ENCODE measurements around the gene FGF4. TPM values are rescaled to one million over a fixed set of nuclear protein-coding genes. Genes with fewer than 3 reads are reported as not detected.

Gene FGF4
- polyA plus RNA-seq, 1 experiment = not detected

GRCh38 chr11:69802590-69802989 lies 27.4 kb upstream of the FGF4 start:
- no peak for TF ChIP-seq CTCF (IDR thresholded peaks at IDR 0.05; ENCODE audit: low read depth, low read length)
- Histone ChIP-seq H3K9me3 (ENCODE audit: control insufficient read depth, insufficient read depth, low read length) (peaks cover 4% of the 10 kb centered on the region), H3K4me3 (ENCODE audit: low read depth, low read length) (no peak overlapping the region), H3K27me3 (ENCODE audit: control insufficient read depth, insufficient read depth, low read length) (peaks cover 8% of the 10 kb centered on the region), H3K27ac (ENCODE audit: low read depth, low read length) (no peak overlapping the region)
- DNase-seq (ENCODE audit: low read depth, low spot score) = no peak
- POLR2A ChIA-PET = no interaction called here
- CTCF ChIA-PET = no interaction called here

GRCh38 chr11:69801513-69802335 lies 26.6 kb upstream of the FGF4 start:
- TF ChIP-seq CTCF (IDR thresholded peaks at IDR 0.05; ENCODE audit: low read depth, low read length) = peak; percentile 80
- Histone ChIP-seq H3K27ac (ENCODE audit: low read depth, low read length) (no peak overlapping the region), H3K27me3 (ENCODE audit: control insufficient read depth, insufficient read depth, low read length) (peaks cover 6% of the 10 kb centered on the region), H3K9me3 (ENCODE audit: control insufficient read depth, insufficient read depth, low read length) (peaks cover 4% of the 10 kb centered on the region), H3K4me3 (ENCODE audit: low read depth, low read length) (no peak overlapping the region)
- DNase-seq (ENCODE audit: low read depth, low spot score) = no peak
- ChIA-PET CTCF (interaction anchor here (1.1 kb wide), 1 partner anchor 9 kb away, joined by 3 read pairs; no protein-coding TSS in a partner anchor), POLR2A (no interaction called here)

GRCh38 chr11:69800278-69800677 lies 25.1 kb upstream of the FGF4 start:
- Histone ChIP-seq H3K9me3 (ENCODE audit: control insufficient read depth, insufficient read depth, low read length) (peaks cover 4% of the 10 kb centered on the region), H3K27me3 (ENCODE audit: control insufficient read depth, insufficient read depth, low read length) (peaks cover 6% of the 10 kb centered on the region), H3K4me3 (ENCODE audit: low read depth, low read length) (no peak overlapping the region), H3K27ac (ENCODE audit: low read depth, low read length) (no peak overlapping the region)
- ChIA-PET POLR2A (no interaction called here), CTCF (interaction anchor here (0.6 kb wide), 1 partner anchor 116 kb away, joined by 3 read pairs; no protein-coding TSS in a partner anchor)
- DNase-seq (ENCODE audit: low read depth, low spot score) = no peak
- TF ChIP-seq CTCF (IDR thresholded peaks at IDR 0.05; ENCODE audit: low read depth, low read length) = no peak

GRCh38 chr11:69799582-69799981 lies 24.4 kb upstream of the FGF4 start:
- ChIA-PET POLR2A (no interaction called here), CTCF (interaction anchor here (0.6 kb wide), 1 partner anchor 115 kb away, joined by 3 read pairs; no protein-coding TSS in a partner anchor)
- DNase-seq (ENCODE audit: low read depth, low spot score) = no peak
- no peak overlapping the region for H3K27ac ChIP-seq (ENCODE audit: low read depth, low read length)
- H3K9me3 ChIP-seq (ENCODE audit: control insufficient read depth, insufficient read depth, low read length) = peaks cover 4% of the 10 kb centered on the region
- no peak for TF ChIP-seq CTCF (IDR thresholded peaks at IDR 0.05; ENCODE audit: low read depth, low read length)
- H3K27me3 ChIP-seq (ENCODE audit: control insufficient read depth, insufficient read depth, low read length) = peaks cover 6% of the 10 kb centered on the region
- H3K4me3 ChIP-seq (ENCODE audit: low read depth, low read length) = no peak overlapping the region

- DNase-seq (ENCODE audit: low read depth, low spot score) = no peak
- Histone ChIP-seq H3K4me3 (ENCODE audit: low read depth, low read length) (no peak overlapping the region), H3K27me3 (ENCODE audit: control insufficient read depth, insufficient read depth, low read length) (peaks cover 6% of the 10 kb centered on the region), H3K9me3 (ENCODE audit: control insufficient read depth, insufficient read depth, low read length) (peaks cover 4% of the 10 kb centered on the region), H3K27ac (ENCODE audit: low read depth, low read length) (no peak overlapping the region)
- CTCF ChIA-PET = no interaction called here
- POLR2A ChIA-PET = no interaction called here
- TF ChIP-seq CTCF (IDR thresholded peaks at IDR 0.05; ENCODE audit: low read depth, low read length) = no peak
These were observed 24.0 kb upstream of the FGF4 start for GRCh38 chr11:69799097-69799496.
